GM23248 (cell line): ENCODE measurements around the gene ZBED3. TPM values are rescaled to one million over a fixed set of nuclear protein-coding genes. Genes with fewer than 3 reads are reported as not detected.

Source experiments
- DNase-seq: peaks from one replicate; pipeline ENCODE4 v3.0.0-alpha.2; 2015
- H2AFZ ChIP-seq: fragments of 200-600 bp; sonication (generic); 2 replicates; pipeline ENCODE4 v1.6.1; 2016; ENCODE audit warnings: antibody characterized with exemption
- H3F3A ChIP-seq: fragments of 200-600 bp; sonication (generic); 2 replicates; pipeline ENCODE4 v1.6.1; 2016; ENCODE audit warnings: mild to moderate bottlenecking, antibody characterized with exemption, mixed run types; ENCODE audit not compliant: insufficient read depth
- H3K27ac ChIP-seq: fragments of 200-600 bp; sonication (generic); 2 replicates; pipeline ENCODE4 v1.5.1; 2016; ENCODE audit warnings: mild to moderate bottlenecking
- H3K27me3 ChIP-seq: fragments of 200-600 bp; sonication (generic); replicated peaks from 2 replicates; pipeline ENCODE4 v1.6.1; 2016; ENCODE audit warnings: mild to moderate bottlenecking; ENCODE audit not compliant: insufficient read depth
- H3K36me3 ChIP-seq: fragments of 200-600 bp; sonication (generic); 2 replicates; pipeline ENCODE4 v1.6.1; 2016; ENCODE audit warnings: low read depth, mild to moderate bottlenecking
- H3K4me1 ChIP-seq: fragments of 200-600 bp; sonication (generic); 2 replicates; pipeline ENCODE4 v1.6.1; 2016; ENCODE audit warnings: mild to moderate bottlenecking; ENCODE audit not compliant: insufficient read depth
- H3K4me2 ChIP-seq: fragments of 200-600 bp; sonication (generic); one replicate; pipeline ENCODE4 v1.6.1; 2016; ENCODE audit warnings: mild to moderate bottlenecking; ENCODE audit not compliant: unreplicated experiment
- H3K4me3 ChIP-seq: fragments of 200-600 bp; sonication (generic); 2 replicates; pipeline ENCODE4 v1.5.1; 2016; ENCODE audit warnings: mild to moderate bottlenecking
- H3K79me2 ChIP-seq: fragments of 200-600 bp; sonication (generic); 2 replicates; pipeline ENCODE4 v1.6.1; 2016; ENCODE audit warnings: mild to moderate bottlenecking; ENCODE audit not compliant: insufficient read depth
- H3K9ac ChIP-seq: fragments of 200-600 bp; sonication (generic); 2 replicates; pipeline ENCODE4 v1.6.1; 2016; ENCODE audit warnings: mild to moderate bottlenecking
- H3K9me2 ChIP-seq: fragments of 200-600 bp; sonication (generic); 2 replicates; pipeline ENCODE4 v1.6.1; 2016; ENCODE audit warnings: mixed run types, mild to moderate bottlenecking, moderate library complexity; ENCODE audit not compliant: insufficient read depth
- H3K9me3 ChIP-seq: fragments of 200-600 bp; sonication (generic); one replicate; pipeline ENCODE4 v1.6.1; 2017; ENCODE audit warnings: low read depth
- H4K20me1 ChIP-seq: fragments of 200-600 bp; sonication (generic); 2 replicates; pipeline ENCODE4 v1.6.0; 2016; ENCODE audit not compliant: insufficient read depth
- EZH2 ChIP-seq: fragments of 200-600 bp; sonication (generic); IDR thresholded peaks from 2 replicates; pipeline ENCODE4 v1.6.1; 2018; ENCODE audit warnings: antibody characterized with exemption, mild to moderate bottlenecking; ENCODE audit not compliant: insufficient read depth, poor library complexity, severe bottlenecking
- EZH2phosphoT487 ChIP-seq: fragments of 200-600 bp; sonication (generic); IDR thresholded peaks from 2 replicates; pipeline ENCODE4 v1.6.1; 2018; ENCODE audit warnings: antibody characterized with exemption, moderate library complexity, mild to moderate bottlenecking, low read depth; ENCODE audit not compliant: insufficient read depth
- WGBS, 2 experiments: methylation state at CpG; one replicate each; pipeline ENCODE4 v1.1.6; 2015 to 2017; ENCODE audit warnings: low lambda C conversion rate in 2 of 2, low coverage in 1 of 2; ENCODE audit errors: missing lambda C conversion rate in 2 of 2; 5-methylcytosine and 5-hydroxymethylcytosine counted together
- in situ Hi-C: fragments of 300-500 bp; cut with MboI; formaldehyde crosslinking; loops from 2 replicates; pipeline ENCODE4 v1.15.0; 2020
- polyA plus RNA-seq: library from polyadenylated mRNA; unstranded; fragments of >200 nt; fragmentation: Nextera tagmentation; extraction: Ambion mirVana; gene quantifications from 2 replicates; pipeline ENCODE4 v1.2.1, GENCODE V29; 2016
- small RNA-seq: library from RNA; depleted of rRNA; stranded (forward); fragments of <200 nt; gene quantifications from one replicate; pipeline ENCODE3, GENCODE V24; 2014; ENCODE audit warnings: low read depth, low replicate concordance
- total RNA-seq: library from RNA; depleted of rRNA; stranded (reverse); fragments of >200 nt; shearing (Covaris generic); gene quantifications from 2 replicates; pipeline ENCODE4 v1.2.3, GENCODE V29; 2014; rRNA removed

The ZBED3 gene
- total and polyA plus RNA-seq, 2 experiments from 2014 or later: 0.54 to 0.75 TPM

GRCh38 chr5:77024490-77024889, 62.6 kb downstream of the ZBED3 start:
- Histone ChIP-seq H3K79me2 (no peaks in the 10 kb centered on the region), H3K4me1 (no peaks in the 10 kb centered on the region), H3K36me3 (no peaks in the 10 kb centered on the region), H3K9me2 (no peaks in the 10 kb centered on the region), H4K20me1 (no peaks in the 10 kb centered on the region), H3K4me3 (no peak overlapping the region), H3K9ac (no peak overlapping the region), H3K27ac (no peak overlapping the region), H2AFZ (no peak overlapping the region), H3F3A (no peaks in the 10 kb centered on the region), H3K9me3 (no peaks in the 10 kb centered on the region), H3K27me3 (peaks cover 38% of the 10 kb centered on the region), H3K4me2 (no peak overlapping the region)
- no peak for TF ChIP-seq EZH2phosphoT487
- no peak for TF ChIP-seq EZH2
- DNase-seq: no peak
- in situ Hi-C loops: no loop called here
- WGBS, 2 experiments: 72 to 86% methylated on average over 1 of the region's 1 CpG

GRCh38 chr5:77022511-77023417, 64.3 kb downstream of the ZBED3 start:
- TF ChIP-seq EZH2 (no peak), EZH2phosphoT487 (no peak)
- Histone ChIP-seq H3K27me3 (peaks cover 40% of the 10 kb centered on the region), H3K4me2 (no peak overlapping the region), H3K9me3 (no peaks in the 10 kb centered on the region), H3K9ac (no peak overlapping the region), H3K4me1 (no peaks in the 10 kb centered on the region), H4K20me1 (no peaks in the 10 kb centered on the region), H3K9me2 (no peaks in the 10 kb centered on the region), H3K27ac (no peak overlapping the region), H2AFZ (no peak overlapping the region), H3F3A (no peaks in the 10 kb centered on the region), H3K36me3 (no peaks in the 10 kb centered on the region), H3K79me2 (no peaks in the 10 kb centered on the region), H3K4me3 (no peak overlapping the region)
- 23 to 27% methylated on average over 7 of the region's 7 CpGs for WGBS, 2 experiments
- no peak for DNase-seq
- in situ Hi-C loops: no loop called here

Small RNA genes lying within 50 kb of the gene (small RNA-seq; reads per million reads assigned to genes)
- 2.1 reads per million, percentile 67 among the genes with 10 or more reads in this experiment for gene SNORA47

Other genes with a start within 250 kb of the ZBED3 start
- gene S100Z, start 237.3 kb downstream of the ZBED3 start, total RNA-seq: not detected in 2 replicates
- not detected in 2 replicates for gene S100Z, start 237.3 kb downstream of the ZBED3 start, polyA plus RNA-seq
- not detected in 2 replicates for gene CRHBP, start 134.2 kb downstream of the ZBED3 start, total RNA-seq
- gene CRHBP, start 134.2 kb downstream of the ZBED3 start, polyA plus RNA-seq: not detected in 2 replicates
- gene AGGF1, start 56.9 kb downstream of the ZBED3 start, total RNA-seq: 22.4 and 25.1 TPM in 2 replicates
- gene AGGF1, start 56.9 kb downstream of the ZBED3 start, polyA plus RNA-seq: 29.4 and 32.7 TPM in 2 replicates
- gene PDE8B, start 123.4 kb upstream of the ZBED3 start, total RNA-seq: not detected in 2 replicates
- gene PDE8B, start 123.4 kb upstream of the ZBED3 start, polyA plus RNA-seq: 0.33 and 0.40 TPM in 2 replicates